Measurements from ENCODE around the gene C2. TPM values are rescaled to one million over a fixed set of nuclear protein-coding genes. Genes with fewer than 3 reads are reported as not detected.

Gene C2
- total and polyA plus RNA-seq, 8 donors, result 1.7 to 24.6 (median 4.9) TPM; not detected in 1

GRCh38 chr6:31966506-31966905, 39.0 kb downstream of the C2 start:
- intact Hi-C loops (cut with DNase I; ENCODE audit: low total_unique reads), result no loop called here
- H3K9me3 ChIP-seq, result no peaks in the 10 kb centered on the region
- H3K4me3 ChIP-seq, result no peak overlapping the region
- H3K27ac ChIP-seq, result no peak overlapping the region
- WGBS, 5 donors, result 80 to 89% (median 86%) methylated on average over 7 of the region's 7 CpGs
- H3K27me3 ChIP-seq, result no peaks in the 10 kb centered on the region
- TF ChIP-seq POLR2A (IDR thresholded peaks at IDR 0.05) (no peak), CTCF (IDR thresholded peaks at IDR 0.05) (no peak), POLR2AphosphoS5 (IDR thresholded peaks at IDR 0.05) (no peak), EP300 (IDR thresholded peaks at IDR 0.05) (no peak)
- H3K36me3 ChIP-seq, result peaks cover 77 to 94% (median 92%) of the 10 kb centered on the region in 4 donors
- DNase-seq, result no peak
- peaks cover 16 to 29% (median 20%) of the 10 kb centered on the region in 4 donors for H3K4me1 ChIP-seq

- Histone ChIP-seq H3K4me3 (no peak overlapping the region), H3K27ac (no peak overlapping the region), H3K27me3 (no peaks in the 10 kb centered on the region), H3K4me1 (peaks cover 17 to 31% (median 21%) of the 10 kb centered on the region in 4 donors), H3K9me3 (no peaks in the 10 kb centered on the region), H3K36me3 (peaks cover 69 to 87% (median 84%) of the 10 kb centered on the region in 4 donors)
- no peak for TF ChIP-seq POLR2AphosphoS5 (IDR thresholded peaks at IDR 0.05)
- TF ChIP-seq POLR2A (IDR thresholded peaks at IDR 0.05), result no peak
- TF ChIP-seq CTCF (IDR thresholded peaks at IDR 0.05), result no peak
- no peak for TF ChIP-seq EP300 (IDR thresholded peaks at IDR 0.05)
- intact Hi-C loops (cut with DNase I; ENCODE audit: low total_unique reads), result no loop called here
- no peak for DNase-seq
- 80 to 87% (median 85%) methylated on average over 10 of the region's 10 CpGs for WGBS, 5 donors
Measured at GRCh38 chr6:31966997-31967925, 39.7 kb downstream of the C2 start.

- H3K9me3 ChIP-seq, result no peaks in the 10 kb centered on the region
- peaks cover 20 to 35% (median 26%) of the 10 kb centered on the region in 4 donors for H3K4me1 ChIP-seq
- peaks cover 62 to 80% (median 77%) of the 10 kb centered on the region in 4 donors for H3K36me3 ChIP-seq
- 68 to 87% (median 82%) methylated on average over 2 to 3 of the region's 3 CpGs for WGBS, 5 donors
- TF ChIP-seq POLR2A (IDR thresholded peaks at IDR 0.05) (no peak), EP300 (IDR thresholded peaks at IDR 0.05) (no peak), POLR2AphosphoS5 (IDR thresholded peaks at IDR 0.05) (no peak), CTCF (IDR thresholded peaks at IDR 0.05) (no peak)
- H3K27ac ChIP-seq, result no peak overlapping the region
- no peaks in the 10 kb centered on the region for H3K27me3 ChIP-seq
- no peak overlapping the region for H3K4me3 ChIP-seq
- intact Hi-C loops (cut with DNase I; ENCODE audit: low total_unique reads), result no loop called here
- no peak for DNase-seq
Measured at GRCh38 chr6:31967926-31968320, 40.4 kb downstream of the C2 start.

GRCh38 chr6:31968326-31968725, 40.8 kb downstream of the C2 start:
- H3K4me3 ChIP-seq, result no peak overlapping the region
- peaks cover 58 to 76% (median 73%) of the 10 kb centered on the region in 4 donors for H3K36me3 ChIP-seq
- H3K9me3 ChIP-seq, result no peaks in the 10 kb centered on the region
- TF ChIP-seq POLR2A (IDR thresholded peaks at IDR 0.05) (no peak), POLR2AphosphoS5 (IDR thresholded peaks at IDR 0.05) (no peak), CTCF (IDR thresholded peaks at IDR 0.05) (no peak), EP300 (IDR thresholded peaks at IDR 0.05) (no peak)
- no peaks in the 10 kb centered on the region for H3K27me3 ChIP-seq
- H3K4me1 ChIP-seq, result peaks cover 24 to 39% (median 30%) of the 10 kb centered on the region in 4 donors
- intact Hi-C loops (cut with DNase I; ENCODE audit: low total_unique reads), result no loop called here
- peak overlapping the region in 1 of 5 donors; percentile 8 for H3K27ac ChIP-seq
- 71 to 89% (median 83%) methylated on average over 9 to 11 of the region's 11 CpGs for WGBS, 5 donors
- no peak for DNase-seq

All from stomach (tissue), 9 donors.